H9 (cell line): ENCODE results near the gene SSTR5. TPM values are rescaled to one million over a fixed set of nuclear protein-coding genes. Genes with fewer than 3 reads are reported as not detected.

Source experiments
- DNase-seq: peaks from one replicate; pipeline ENCODE4 v3.0.0-alpha.2; 2017
- H2AFZ ChIP-seq: one replicate; pipeline ENCODE4 v1.6.1; 2013; ENCODE audit warnings: mild to moderate bottlenecking, low read length, control low read depth, moderate library complexity
- H2AK5ac ChIP-seq: 2 replicates; pipeline ENCODE4 v1.6.1; 2013; ENCODE audit warnings: low read length, control low read depth, mixed read lengths; ENCODE audit not compliant: insufficient read length
- H2BK120ac ChIP-seq: one replicate; pipeline ENCODE4 v1.6.1; 2013; ENCODE audit warnings: low read depth, mild to moderate bottlenecking, low read length, control low read depth, inconsistent platforms; ENCODE audit not compliant: poor library complexity, severe bottlenecking
- H2BK12ac ChIP-seq: 2 replicates; pipeline ENCODE4 v1.6.1; 2013; ENCODE audit warnings: low read length, control low read depth, mixed read lengths, low read depth; ENCODE audit not compliant: insufficient read length
- H2BK15ac ChIP-seq: 2 replicates; pipeline ENCODE4 v1.6.1; 2013; ENCODE audit warnings: low read depth, low read length, control low read depth
- H2BK20ac ChIP-seq: one replicate; pipeline ENCODE4 v1.6.1; 2013; ENCODE audit warnings: low read depth, mild to moderate bottlenecking, low read length, control low read depth, inconsistent platforms; ENCODE audit not compliant: poor library complexity, severe bottlenecking
- H2BK5ac ChIP-seq: 2 replicates; pipeline ENCODE4 v1.6.1; 2013; ENCODE audit warnings: low read length, control low read depth, mixed read lengths; ENCODE audit not compliant: insufficient read length
- H3K14ac ChIP-seq: 2 replicates; pipeline ENCODE4 v1.6.1; 2013; ENCODE audit warnings: low read length, control low read depth; ENCODE audit not compliant: insufficient read depth
- H3K18ac ChIP-seq: 2 replicates; pipeline ENCODE4 v1.6.1; 2013; ENCODE audit warnings: low read depth, mild to moderate bottlenecking, mixed read lengths, low read length, control low read depth; ENCODE audit not compliant: insufficient read length
- H3K23ac ChIP-seq: 2 replicates; pipeline ENCODE4 v1.6.1; 2013; ENCODE audit warnings: low read length, control low read depth, mixed read lengths, low read depth; ENCODE audit not compliant: insufficient read length
- H3K23me2 ChIP-seq: 2 replicates; pipeline ENCODE4 v1.6.1; 2013; ENCODE audit warnings: low read depth, mild to moderate bottlenecking, mixed read lengths, low read length, control low read depth; ENCODE audit not compliant: insufficient read length, poor library complexity, severe bottlenecking
- H3K27ac ChIP-seq: 2 replicates; pipeline ENCODE4 v1.5.1; 2013; ENCODE audit warnings: low read length, control low read depth, mixed read lengths, low read depth; ENCODE audit not compliant: insufficient read length
- H3K27me3 ChIP-seq: 2 replicates; pipeline ENCODE4 v1.6.1; 2013; ENCODE audit warnings: low read length, control low read depth, inconsistent platforms; ENCODE audit not compliant: insufficient read depth
- H3K4ac ChIP-seq: 2 replicates; pipeline ENCODE4 v1.6.1; 2013; ENCODE audit warnings: low read depth, mild to moderate bottlenecking, control low read depth, inconsistent platforms, low read length, moderate library complexity
- H3K4me1 ChIP-seq: 2 replicates; pipeline ENCODE4 v1.6.1; 2013; ENCODE audit warnings: low read length, control low read depth, inconsistent platforms; ENCODE audit not compliant: insufficient read depth
- H3K4me2 ChIP-seq: 2 replicates; pipeline ENCODE4 v1.6.1; 2013; ENCODE audit warnings: low read length, control low read depth, mixed read lengths; ENCODE audit not compliant: insufficient read length, insufficient read depth
- H3K56ac ChIP-seq: 2 replicates; pipeline ENCODE4 v1.6.1; 2013; ENCODE audit warnings: low read depth, mild to moderate bottlenecking, mixed read lengths, low read length, control low read depth; ENCODE audit not compliant: insufficient read length
- H3K79me1 ChIP-seq: 2 replicates; pipeline ENCODE4 v1.6.1; 2013; ENCODE audit warnings: low read depth, mild to moderate bottlenecking, moderate library complexity, low read length, control low read depth, inconsistent platforms; ENCODE audit not compliant: insufficient read depth, poor library complexity, severe bottlenecking
- H3K79me2 ChIP-seq: 2 replicates; pipeline ENCODE4 v1.6.1; 2013; ENCODE audit warnings: low read length, control low read depth, inconsistent platforms; ENCODE audit not compliant: insufficient read depth
- H3K9ac ChIP-seq: 2 replicates; pipeline ENCODE4 v1.6.1; 2013; ENCODE audit warnings: low read length, control low read depth, mixed read lengths; ENCODE audit not compliant: insufficient read length; ENCODE audit errors: extremely low read depth
- H3K9me3 ChIP-seq: one replicate; pipeline ENCODE4 v1.6.1; 2013; ENCODE audit warnings: low read depth, low read length, inconsistent platforms; ENCODE audit not compliant: control insufficient read depth
- H3T11ph ChIP-seq: one replicate; pipeline ENCODE4 v1.6.1; 2013; ENCODE audit warnings: mild to moderate bottlenecking, low read length, control low read depth, inconsistent platforms
- H4K20me1 ChIP-seq: one replicate; pipeline ENCODE4 v1.6.1; 2013; ENCODE audit not compliant: control insufficient read depth, insufficient read length, insufficient read depth
- H4K5ac ChIP-seq: 2 replicates; pipeline ENCODE4 v1.6.1; 2013; ENCODE audit warnings: low read depth, mild to moderate bottlenecking, mixed read lengths, low read length, control low read depth; ENCODE audit not compliant: insufficient read length
- H4K8ac ChIP-seq: replicated peaks from 2 replicates; pipeline ENCODE4 v1.6.1; 2013; ENCODE audit warnings: low read length, control low read depth, mixed read lengths, low read depth; ENCODE audit not compliant: insufficient read length
- H4K91ac ChIP-seq: 2 replicates; pipeline ENCODE4 v1.6.1; 2013; ENCODE audit warnings: low read depth, mild to moderate bottlenecking, moderate library complexity, mixed read lengths, low read length, control low read depth; ENCODE audit not compliant: insufficient read length
- H3K27ac Mint-ChIP-seq, 3 experiments: 2 replicates in 2 of 3; 3 replicates in 1 of 3; pipeline ENCODE4 v1.8.0; 2020 to 2021; ENCODE audit warnings: mixed read lengths in 3 of 3, mild to moderate bottlenecking in 1 of 3, moderate library complexity in 1 of 3
- H3K27me3 Mint-ChIP-seq: 2 replicates; pipeline ENCODE4 v1.8.0; 2021; ENCODE audit warnings: low read depth, mild to moderate bottlenecking, moderate library complexity, mixed read lengths
- H3K36me3 Mint-ChIP-seq, 3 experiments: 2 replicates in 2 of 3; 3 replicates in 1 of 3; pipeline ENCODE4 v1.8.0; 2020 to 2021; ENCODE audit warnings: low read depth in 3 of 3, mixed read lengths in 3 of 3; ENCODE audit not compliant: insufficient read depth in 1 of 3
- H3K4me1 Mint-ChIP-seq, 2 experiments: 2 replicates each; pipeline ENCODE4 v1.8.0; 2020; ENCODE audit warnings: mixed read lengths in 2 of 2
- H3K4me3 Mint-ChIP-seq, 2 experiments: 2 replicates in 1 of 2; 3 replicates in 1 of 2; pipeline ENCODE4 v1.8.0; 2020 to 2021; ENCODE audit warnings: mild to moderate bottlenecking in 2 of 2, mixed read lengths in 2 of 2, moderate library complexity in 1 of 2
- H3K9me3 Mint-ChIP-seq, 2 experiments: 2 replicates in 1 of 2; 3 replicates in 1 of 2; pipeline ENCODE4 v1.8.0; 2020; ENCODE audit warnings: mild to moderate bottlenecking in 2 of 2, mixed read lengths in 2 of 2, moderate library complexity in 1 of 2
- CTCF ChIP-seq: fragments of 200-600 bp; sonication (generic); conservative IDR thresholded peaks from 3 replicates; pipeline ENCODE4 v1.8.0; 2021; ENCODE audit warnings: antibody characterized with exemption, mild to moderate bottlenecking
- WGBS: extraction: QIAGEN DNeasy Blood & Tissue Kit; methylation state at CpG from one replicate; pipeline ENCODE4 v1.1.7; 2013; ENCODE audit warnings: missing lambda C conversion rate, low lambda C conversion rate, mixed read lengths; ENCODE audit not compliant: insufficient read length; ENCODE audit errors: extremely low coverage; 5-methylcytosine and 5-hydroxymethylcytosine counted together
- total RNA-seq: library from RNA; stranded (reverse); gene quantifications from 2 replicates; pipeline ENCODE4 v1.2.1, GENCODE V29; 2021

Gene SSTR5
- total RNA-seq, 1 experiment from 2014 or later: 0.22 TPM

GRCh38 chr16:1094601-1095449 lies 22.3 kb downstream of the SSTR5 start:
- Histone ChIP-seq H3K14ac (no peak overlapping the region), H2BK15ac (no peak overlapping the region), H2AK5ac (no peak overlapping the region), H3T11ph (no peak overlapping the region), H2BK120ac (no peak overlapping the region), H3K79me2 (no peaks in the 10 kb centered on the region), H2AFZ (no peak overlapping the region), H3K9me3 (no peaks in the 10 kb centered on the region), H4K20me1 (no peaks in the 10 kb centered on the region), H2BK20ac (no peak overlapping the region), H3K4ac (no peak overlapping the region), H3K27me3 (no peaks in the 10 kb centered on the region), H4K8ac (no peak overlapping the region), H3K27ac (no peak overlapping the region), H3K4me2 (no peak overlapping the region), H3K56ac (no peak overlapping the region), H3K23me2 (no peaks in the 10 kb centered on the region), H2BK12ac (no peak overlapping the region), H3K9ac (no peak overlapping the region), H4K91ac (no peak overlapping the region), H2BK5ac (no peak overlapping the region), H3K23ac (no peak overlapping the region), H3K4me1 (no peaks in the 10 kb centered on the region), H4K5ac (no peak overlapping the region), H3K79me1 (no peaks in the 10 kb centered on the region), H3K18ac (no peak overlapping the region)
- no peak for DNase-seq
- Mint-ChIP-seq H3K27me3 (no peaks in the 10 kb centered on the region), H3K27ac (no peak overlapping the region), H3K4me1 (peaks cover 0 to 16% of the 10 kb centered on the region in 2 experiments; a peak in 2 of 4 replicates), H3K36me3 (peaks cover 0 to 5% (median 3%) of the 10 kb centered on the region in 3 experiments; a peak in 3 of 7 replicates), H3K4me3 (no peak overlapping the region), H3K9me3 (peaks cover 4 to 9% of the 10 kb centered on the region in 2 experiments; a peak in 4 of 5 replicates)
- no peak for TF ChIP-seq CTCF
- no CpG with 5 or more reads among the region's 29 CpGs for WGBS
